PC-3 (cell line): Measurements from ENCODE around the gene SYCP3.

Experiments
- CTCF ChIP-seq: fragments of 300-600 bp; sonication (generic); conservative IDR thresholded peaks from 2 replicates; pipeline ENCODE4 v1.5.1; 2017; ENCODE audit warnings: antibody characterized with exemption, low read depth, mild to moderate bottlenecking, low read length
- EZH2 ChIP-seq: fragments of 300-600 bp; sonication (generic); IDR thresholded peaks from one replicate; pipeline ENCODE4 v1.6.1; 2017; ENCODE audit warnings: antibody characterized with exemption, mild to moderate bottlenecking, low read length; ENCODE audit not compliant: unreplicated experiment

DNA sequence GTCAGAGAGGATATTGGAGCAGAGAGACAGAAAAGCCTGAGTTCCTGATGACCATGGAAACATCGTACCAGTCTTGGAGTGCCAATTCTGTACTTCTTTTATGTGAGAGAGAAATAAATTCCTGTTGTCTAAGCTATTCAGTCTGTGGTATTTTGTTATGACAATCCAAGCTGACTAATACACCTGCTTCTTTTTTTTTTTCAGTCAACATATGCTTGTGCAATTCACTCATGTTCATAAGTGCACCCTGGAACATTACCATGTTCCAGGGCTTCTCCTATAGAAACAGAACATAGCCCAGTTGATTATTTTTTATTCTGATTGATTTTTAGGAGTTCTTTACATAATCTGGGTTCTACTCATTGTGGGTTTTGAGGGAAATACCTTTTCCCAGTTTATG, 43.6 kb downstream of the SYCP3 start:
- TF ChIP-seq CTCF (no peak), EZH2 (no peak)
